B cell (primary cell): Measurements from ENCODE around the gene SYT14.
"Not testable (repeated sequence)": the region's sequence is repeated elsewhere in the genome, so short reads cannot be mapped to it uniquely, and the experiment has no call there.

Experiments
- EZH2 ChIP-seq: IDR thresholded peaks from 2 replicates; pipeline ENCODE4 v1.6.1; 2012; ENCODE audit warnings: borderline replicate concordance, low read depth, mild to moderate bottlenecking, moderate library complexity, low read length; ENCODE audit not compliant: insufficient read depth, poor library complexity, severe bottlenecking
- TF ChIP-seq, protein P1 (sequence below): fragments of 200-600 bp; IDR thresholded peaks from one replicate; pipeline ENCODE4 v1.8.0; 2022; ENCODE audit warnings: antibody characterized with exemption, mild to moderate bottlenecking

DNA sequence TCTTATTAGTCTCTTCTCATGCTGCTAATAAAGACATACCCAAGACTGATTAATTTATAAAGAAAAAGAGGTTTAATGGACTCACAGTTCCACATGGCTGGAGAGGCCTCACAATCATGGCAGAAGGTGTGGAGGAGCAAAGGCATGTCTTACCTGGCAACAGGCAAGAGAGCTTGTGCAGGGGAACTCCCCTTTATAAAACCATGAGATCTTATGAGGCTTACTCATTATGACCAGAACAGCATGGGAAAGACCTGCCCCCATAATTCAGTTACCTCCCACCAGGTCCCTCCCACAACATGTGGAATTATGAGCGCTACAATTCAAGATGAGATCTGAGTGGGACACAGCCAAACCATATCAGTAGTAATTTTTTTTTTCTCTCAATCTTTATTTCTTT lies 33.2 kb upstream of the SYT14 start:
- TF ChIP-seq, protein P1, sequence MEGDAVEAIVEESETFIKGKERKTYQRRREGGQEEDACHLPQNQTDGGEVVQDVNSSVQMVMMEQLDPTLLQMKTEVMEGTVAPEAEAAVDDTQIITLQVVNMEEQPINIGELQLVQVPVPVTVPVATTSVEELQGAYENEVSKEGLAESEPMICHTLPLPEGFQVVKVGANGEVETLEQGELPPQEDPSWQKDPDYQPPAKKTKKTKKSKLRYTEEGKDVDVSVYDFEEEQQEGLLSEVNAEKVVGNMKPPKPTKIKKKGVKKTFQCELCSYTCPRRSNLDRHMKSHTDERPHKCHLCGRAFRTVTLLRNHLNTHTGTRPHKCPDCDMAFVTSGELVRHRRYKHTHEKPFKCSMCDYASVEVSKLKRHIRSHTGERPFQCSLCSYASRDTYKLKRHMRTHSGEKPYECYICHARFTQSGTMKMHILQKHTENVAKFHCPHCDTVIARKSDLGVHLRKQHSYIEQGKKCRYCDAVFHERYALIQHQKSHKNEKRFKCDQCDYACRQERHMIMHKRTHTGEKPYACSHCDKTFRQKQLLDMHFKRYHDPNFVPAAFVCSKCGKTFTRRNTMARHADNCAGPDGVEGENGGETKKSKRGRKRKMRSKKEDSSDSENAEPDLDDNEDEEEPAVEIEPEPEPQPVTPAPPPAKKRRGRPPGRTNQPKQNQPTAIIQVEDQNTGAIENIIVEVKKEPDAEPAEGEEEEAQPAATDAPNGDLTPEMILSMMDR: not testable (repeated sequence)
- not testable (repeated sequence) for TF ChIP-seq EZH2
